ENCODE results near the gene TSPAN31.

TSPAN31 gene

GRCh38 chr12:57736741-57737466 lies 7.9 kb upstream of the TSPAN31 start:
- DNase-seq: no peak

- DNase-seq: no peak
Observed at GRCh38 chr12:57737467-57738460, 7.1 kb upstream of the TSPAN31 start.

DNA sequence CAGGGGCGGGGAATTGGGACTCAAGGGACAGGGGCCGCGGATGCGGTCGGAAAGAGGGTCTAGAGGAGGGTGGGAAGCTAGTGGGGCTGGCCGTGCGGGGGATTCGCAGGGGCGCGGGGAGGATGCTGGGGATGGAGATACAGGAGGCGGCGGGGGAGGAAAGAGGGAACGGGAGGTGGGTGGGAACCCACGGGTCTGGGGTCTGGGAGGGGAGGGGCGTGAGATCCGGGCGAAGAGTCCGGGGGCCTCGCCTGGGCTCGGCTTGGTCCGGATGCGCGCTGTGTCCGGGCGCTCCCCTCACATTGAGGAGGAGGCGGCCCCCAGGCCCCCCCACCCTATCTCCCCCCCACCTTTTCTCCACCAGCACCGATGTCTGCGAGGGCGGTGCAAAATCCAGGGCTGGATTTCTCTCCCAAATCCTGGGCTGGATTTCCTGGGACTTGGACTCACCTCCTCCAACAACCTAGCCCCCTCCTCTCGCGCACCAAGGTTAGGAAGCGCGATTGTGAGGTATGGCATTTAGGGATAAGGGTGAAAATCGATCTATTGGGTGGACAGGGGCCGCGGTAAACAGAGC lies 6.1 kb upstream of the TSPAN31 start, which contains the start of gene AGAP2:
Gene AGAP2 (minus strand): TSS at position 82 of the 577 bp plus-strand sequence. CDS start 496 bp downstream, outside the sequence.
- no peak for DNase-seq

- no peak for DNase-seq
Observed at GRCh38 chr12:57739387-57739786, 5.5 kb upstream of the TSPAN31 start.

DNA sequence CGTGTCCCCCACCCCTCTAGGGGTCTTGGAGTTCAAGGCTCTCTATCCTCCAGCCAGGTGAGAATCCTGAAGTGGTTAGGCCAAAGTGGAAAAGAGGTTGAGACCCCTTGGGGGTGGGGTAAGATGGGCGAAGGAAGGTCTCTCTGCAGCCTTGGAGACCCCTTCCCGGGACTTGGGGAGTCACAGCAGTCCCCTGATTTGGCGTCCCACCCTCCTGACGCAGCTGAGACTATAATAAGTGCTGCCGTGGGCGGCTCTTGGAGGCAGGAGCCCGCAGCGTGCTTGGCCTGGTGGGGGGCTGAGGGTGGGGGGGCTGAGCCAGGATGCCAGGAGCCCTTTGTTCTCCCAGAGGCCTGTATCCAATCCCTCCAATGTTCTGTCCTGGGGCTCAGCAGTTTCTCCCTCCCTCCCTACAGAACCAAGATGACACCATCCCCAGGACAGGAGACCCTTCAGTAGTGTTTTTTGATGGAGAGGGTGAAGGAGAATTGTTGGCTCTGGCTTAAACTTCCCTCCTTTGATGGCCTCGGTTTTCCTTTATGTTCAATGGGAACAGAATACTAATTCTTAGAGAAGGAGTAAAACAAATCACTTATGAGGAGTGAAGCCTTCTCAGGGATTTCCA lies 4.8 kb upstream of the TSPAN31 start:
- no peak for DNase-seq

- DNase-seq: no peak
Observed at GRCh38 chr12:57740656-57741412, 4.0 kb upstream of the TSPAN31 start.

DNA sequence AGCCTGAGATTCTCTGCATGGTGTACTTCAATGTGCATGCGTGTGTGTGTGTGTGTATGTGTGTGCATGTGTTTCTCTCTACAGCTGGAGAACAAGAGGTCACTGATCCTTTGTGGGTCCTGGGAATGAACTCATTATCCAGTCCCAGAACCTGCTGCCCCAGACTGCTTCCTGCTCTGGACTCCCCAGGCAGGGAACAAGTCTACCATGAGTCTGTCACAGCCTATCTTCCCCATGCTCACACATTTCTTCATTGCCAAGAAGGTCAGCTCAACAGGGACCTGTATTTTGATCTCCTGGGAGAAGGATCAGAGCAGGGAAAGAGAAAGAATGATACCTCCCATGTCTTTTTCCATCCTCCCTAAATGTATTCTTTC lies 3.4 kb upstream of the TSPAN31 start:
- no peak for DNase-seq

- no peak for DNase-seq
Observed at GRCh38 chr12:57741844-57742738, 2.7 kb upstream of the TSPAN31 start.

DNA sequence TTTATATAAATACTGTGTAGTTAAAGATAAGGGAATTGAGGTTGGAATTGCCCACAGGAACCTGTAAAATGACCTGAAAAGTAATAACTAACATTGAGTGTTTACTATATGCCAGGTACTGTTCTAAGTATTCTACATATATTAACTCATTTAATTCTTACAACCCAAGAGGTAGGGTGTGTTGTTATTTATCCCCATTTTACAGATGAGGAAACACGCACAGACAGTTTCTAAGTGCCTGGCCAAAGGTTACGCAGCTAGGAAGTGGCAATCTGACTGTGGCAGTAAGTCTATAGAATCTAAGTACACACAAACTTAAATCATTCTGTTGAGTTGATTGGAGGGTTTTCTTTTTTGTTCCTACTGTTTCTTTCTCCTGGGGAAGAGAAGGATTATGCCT lies 1.1 kb upstream of the TSPAN31 start:
- no peak for DNase-seq

GRCh38 chr12:57744194-57744776 lies 554 bp upstream of the TSPAN31 start:
- DNase-seq: peak; percentile 95

- DNase-seq: no peak
Observed at GRCh38 chr12:57745485-57745881, 644 bp downstream of the TSPAN31 start.

DNA sequence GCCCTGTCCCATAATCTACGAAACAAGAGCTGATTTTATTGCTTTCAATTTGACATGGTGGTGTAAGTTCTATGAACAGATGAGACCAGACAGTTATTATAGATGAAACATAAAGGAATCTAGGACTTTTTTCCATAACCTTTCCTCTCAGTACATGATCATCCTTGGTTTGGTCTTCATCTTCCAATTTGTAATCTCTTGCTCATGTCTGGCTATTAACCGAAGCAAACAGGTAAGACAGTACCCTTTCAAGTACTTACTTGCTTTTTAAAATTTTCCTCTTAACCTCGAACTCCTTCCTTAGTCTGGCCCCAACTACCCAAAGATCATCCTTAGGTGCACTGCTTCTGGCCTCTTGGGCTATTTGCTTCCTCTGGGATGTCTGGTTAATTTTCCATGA lies 1.2 kb downstream of the TSPAN31 start:
- no peak for DNase-seq

- DNase-seq: no peak
Observed at GRCh38 chr12:57749061-57749460, 4.2 kb downstream of the TSPAN31 start.

- no peak for DNase-seq
Observed at GRCh38 chr12:57750561-57751431, 6.0 kb downstream of the TSPAN31 start.

DNA sequence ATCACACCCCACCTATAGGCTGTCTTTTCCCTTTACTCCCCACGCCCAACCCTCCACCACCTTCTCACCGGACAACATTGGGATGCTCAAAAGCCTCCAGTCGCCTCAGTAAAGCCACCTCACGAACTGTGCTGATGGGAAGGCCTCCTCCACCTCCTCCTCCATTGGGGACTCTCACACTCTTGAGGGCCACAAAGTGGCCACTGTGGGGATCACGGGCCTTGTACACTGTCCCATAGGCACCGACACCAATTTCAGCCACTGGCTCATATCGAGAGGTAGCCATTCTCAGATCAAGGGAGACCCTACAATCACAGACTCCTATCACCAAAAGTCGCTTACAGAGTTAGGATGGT lies 6.6 kb downstream of the TSPAN31 start:
- DNase-seq: no peak

DNA sequence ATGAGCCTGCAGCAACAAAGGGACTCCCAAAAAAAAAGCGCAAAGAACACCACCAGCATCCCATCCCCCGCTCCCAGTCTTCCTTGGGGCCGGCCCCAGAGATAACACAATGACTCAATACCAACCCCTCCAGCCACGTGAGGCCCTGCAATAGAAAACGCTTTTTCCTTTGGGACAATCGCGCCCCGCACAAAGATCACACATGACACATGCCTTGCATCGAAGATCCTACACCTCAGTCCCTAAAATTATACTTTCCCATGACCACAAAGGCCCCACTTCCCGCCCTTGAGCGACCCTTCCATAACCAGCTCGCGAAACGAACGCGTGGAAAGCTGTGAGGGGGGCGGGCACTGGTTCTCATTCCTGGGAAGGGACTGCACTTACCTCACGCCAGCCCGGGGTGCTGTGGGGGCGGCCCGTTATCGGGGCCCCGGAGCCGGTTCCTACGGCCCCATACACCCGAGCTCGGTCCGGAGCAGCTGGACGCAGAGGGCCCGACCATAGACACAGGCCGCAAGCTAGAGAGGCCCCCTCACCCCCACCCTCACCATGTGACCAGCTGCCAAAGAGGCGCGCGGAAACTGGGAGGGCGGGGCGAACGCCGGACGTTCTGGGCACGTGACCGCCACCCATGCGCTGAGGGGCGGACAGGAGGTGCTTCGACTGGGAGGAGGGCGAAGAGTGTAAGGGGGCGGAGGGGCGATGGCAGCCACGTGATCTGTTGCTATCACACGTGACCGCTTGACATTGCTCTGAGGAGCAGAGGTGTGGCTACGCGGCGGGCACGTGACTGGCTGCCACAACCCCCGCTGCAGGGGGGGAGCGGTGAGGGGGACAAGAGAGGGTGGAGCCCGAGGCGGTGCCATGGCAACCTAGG lies 7.2 kb downstream of the TSPAN31 start, which contains the start of gene CDK4:
Gene CDK4 (minus strand): TSS at position 523 of the 880 bp plus-strand sequence. CDS start 593 bp downstream, outside the sequence.
- DNase-seq: peak; percentile 99

- no peak for DNase-seq
Observed at GRCh38 chr12:57752668-57753000, 7.8 kb downstream of the TSPAN31 start.

- no peak for DNase-seq
Observed at GRCh38 chr12:57753756-57754337, 9.0 kb downstream of the TSPAN31 start.

Measured in NCI-H510A treated with DMSO at 0.1 percent for 48 hours (cell line).